Measurements from ENCODE around the gene FAM110A. TPM values are rescaled to one million over a fixed set of nuclear protein-coding genes. Genes with fewer than 3 reads are reported as not detected.

Gene FAM110A
- total RNA-seq, 4 donors from 2014 or later, result 2.9 to 5.2 (median 3.1) TPM

DNA sequence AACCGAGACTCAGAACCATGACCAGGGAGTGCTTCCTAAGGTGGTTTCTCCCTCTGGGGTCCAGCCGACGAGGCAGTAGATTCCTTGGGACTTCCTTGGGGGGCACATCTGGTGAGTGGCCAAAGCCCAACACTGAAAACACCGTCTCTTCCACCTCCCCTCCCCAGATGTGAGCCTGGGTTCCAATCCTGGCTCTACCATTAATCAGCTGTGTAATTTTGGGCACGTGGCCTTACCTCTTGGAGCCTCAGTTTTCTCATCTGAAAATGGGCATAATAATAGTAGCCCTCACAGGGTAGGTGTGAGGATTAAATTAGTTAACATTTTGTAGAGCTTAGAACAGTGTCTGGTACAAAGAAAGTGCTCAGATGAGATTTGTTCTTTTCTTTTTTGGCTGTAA, 5.5 kb downstream of the FAM110A start:
- TF ChIP-seq, protein P1, sequence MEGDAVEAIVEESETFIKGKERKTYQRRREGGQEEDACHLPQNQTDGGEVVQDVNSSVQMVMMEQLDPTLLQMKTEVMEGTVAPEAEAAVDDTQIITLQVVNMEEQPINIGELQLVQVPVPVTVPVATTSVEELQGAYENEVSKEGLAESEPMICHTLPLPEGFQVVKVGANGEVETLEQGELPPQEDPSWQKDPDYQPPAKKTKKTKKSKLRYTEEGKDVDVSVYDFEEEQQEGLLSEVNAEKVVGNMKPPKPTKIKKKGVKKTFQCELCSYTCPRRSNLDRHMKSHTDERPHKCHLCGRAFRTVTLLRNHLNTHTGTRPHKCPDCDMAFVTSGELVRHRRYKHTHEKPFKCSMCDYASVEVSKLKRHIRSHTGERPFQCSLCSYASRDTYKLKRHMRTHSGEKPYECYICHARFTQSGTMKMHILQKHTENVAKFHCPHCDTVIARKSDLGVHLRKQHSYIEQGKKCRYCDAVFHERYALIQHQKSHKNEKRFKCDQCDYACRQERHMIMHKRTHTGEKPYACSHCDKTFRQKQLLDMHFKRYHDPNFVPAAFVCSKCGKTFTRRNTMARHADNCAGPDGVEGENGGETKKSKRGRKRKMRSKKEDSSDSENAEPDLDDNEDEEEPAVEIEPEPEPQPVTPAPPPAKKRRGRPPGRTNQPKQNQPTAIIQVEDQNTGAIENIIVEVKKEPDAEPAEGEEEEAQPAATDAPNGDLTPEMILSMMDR (IDR thresholded peaks at IDR 0.05), result no peak
- DNase-seq (ENCODE audit: low spot score), result no peak
- ATAC-seq (ENCODE audit: low FRiP score), result no peak

DNA sequence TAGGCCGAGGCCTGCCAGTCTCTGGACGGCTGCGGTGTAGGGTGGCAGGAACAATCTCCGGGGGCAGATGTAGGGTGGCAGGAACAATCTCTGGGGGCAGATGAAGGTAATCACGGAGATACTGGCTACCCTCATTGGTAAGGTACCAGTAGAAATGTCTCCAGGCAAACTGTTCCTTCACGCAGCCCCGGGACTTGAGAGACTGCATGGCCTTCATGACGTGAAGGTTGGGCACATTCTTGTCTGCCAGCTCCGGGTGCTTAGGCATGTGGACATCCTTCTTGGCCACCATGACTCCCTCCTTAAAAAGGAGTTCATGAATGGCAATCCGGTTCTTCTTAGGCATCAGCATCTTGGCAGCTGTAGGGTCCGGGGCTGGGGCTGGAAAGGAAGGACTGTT, 6.1 kb downstream of the FAM110A start:
- TF ChIP-seq, protein P1 (IDR thresholded peaks at IDR 0.05), result no peak
- DNase-seq (ENCODE audit: low spot score), result no peak
- ATAC-seq (ENCODE audit: low FRiP score), result no peak

DNA sequence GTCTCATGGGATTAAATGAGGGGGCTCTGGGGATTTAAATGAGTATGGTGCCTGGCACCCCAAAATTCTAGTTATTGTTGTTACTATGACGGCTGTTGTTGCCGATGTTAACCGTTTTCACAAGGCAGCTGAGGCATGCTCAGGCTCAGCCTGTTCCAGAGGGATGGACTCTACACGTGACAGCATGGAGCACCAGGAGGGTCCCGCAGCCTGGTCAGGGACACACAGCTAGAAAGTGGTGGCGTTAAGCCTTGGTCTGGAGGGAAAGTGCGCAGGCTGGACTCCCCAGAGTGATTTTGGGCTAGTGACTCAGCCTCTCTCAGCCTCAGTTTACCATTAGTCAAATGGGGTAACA, 7.0 kb downstream of the FAM110A start:
- TF ChIP-seq, protein P1 (IDR thresholded peaks at IDR 0.05), result no peak
- ATAC-seq (ENCODE audit: low FRiP score) (no peak), DNase-seq (ENCODE audit: low spot score) (no peak)

DNA sequence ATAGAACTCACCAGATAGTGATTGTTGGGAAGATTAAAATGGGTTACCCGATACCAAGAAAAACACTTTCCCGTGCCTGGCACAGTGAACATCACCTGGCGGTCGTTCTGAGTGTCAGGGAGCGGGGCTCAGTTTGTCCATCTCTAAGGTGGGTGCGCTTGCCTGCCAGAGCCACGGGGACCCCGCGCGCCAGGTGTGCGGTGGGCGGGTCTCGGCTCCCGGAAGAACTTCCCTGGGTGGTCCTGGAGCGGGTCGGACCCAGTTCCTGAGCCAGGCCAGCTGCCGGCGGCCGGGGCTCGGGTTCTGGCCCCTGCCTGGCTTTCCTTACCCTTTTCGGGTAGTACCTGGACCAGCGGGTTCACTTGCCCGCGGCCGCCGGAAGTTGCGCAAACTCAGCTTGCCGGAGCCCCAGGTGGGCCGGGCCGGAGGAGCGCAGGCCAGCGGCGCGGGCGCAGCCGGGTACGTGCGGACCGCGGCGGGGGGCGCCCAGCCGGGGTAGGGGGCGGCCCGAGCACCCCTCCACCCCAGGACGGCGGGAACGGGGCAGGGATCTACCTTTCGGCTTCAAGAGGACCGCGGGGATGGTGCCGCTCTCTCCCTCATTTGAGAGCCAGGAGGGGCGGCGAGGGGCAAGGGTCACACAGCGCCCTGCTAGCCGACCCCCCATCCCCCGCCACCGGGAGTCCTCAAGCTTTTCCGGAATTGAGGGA, 7.5 kb downstream of the FAM110A start:
- no peak for ATAC-seq (ENCODE audit: low FRiP score)
- TF ChIP-seq, protein P1 (IDR thresholded peaks at IDR 0.05), result no peak

DNA sequence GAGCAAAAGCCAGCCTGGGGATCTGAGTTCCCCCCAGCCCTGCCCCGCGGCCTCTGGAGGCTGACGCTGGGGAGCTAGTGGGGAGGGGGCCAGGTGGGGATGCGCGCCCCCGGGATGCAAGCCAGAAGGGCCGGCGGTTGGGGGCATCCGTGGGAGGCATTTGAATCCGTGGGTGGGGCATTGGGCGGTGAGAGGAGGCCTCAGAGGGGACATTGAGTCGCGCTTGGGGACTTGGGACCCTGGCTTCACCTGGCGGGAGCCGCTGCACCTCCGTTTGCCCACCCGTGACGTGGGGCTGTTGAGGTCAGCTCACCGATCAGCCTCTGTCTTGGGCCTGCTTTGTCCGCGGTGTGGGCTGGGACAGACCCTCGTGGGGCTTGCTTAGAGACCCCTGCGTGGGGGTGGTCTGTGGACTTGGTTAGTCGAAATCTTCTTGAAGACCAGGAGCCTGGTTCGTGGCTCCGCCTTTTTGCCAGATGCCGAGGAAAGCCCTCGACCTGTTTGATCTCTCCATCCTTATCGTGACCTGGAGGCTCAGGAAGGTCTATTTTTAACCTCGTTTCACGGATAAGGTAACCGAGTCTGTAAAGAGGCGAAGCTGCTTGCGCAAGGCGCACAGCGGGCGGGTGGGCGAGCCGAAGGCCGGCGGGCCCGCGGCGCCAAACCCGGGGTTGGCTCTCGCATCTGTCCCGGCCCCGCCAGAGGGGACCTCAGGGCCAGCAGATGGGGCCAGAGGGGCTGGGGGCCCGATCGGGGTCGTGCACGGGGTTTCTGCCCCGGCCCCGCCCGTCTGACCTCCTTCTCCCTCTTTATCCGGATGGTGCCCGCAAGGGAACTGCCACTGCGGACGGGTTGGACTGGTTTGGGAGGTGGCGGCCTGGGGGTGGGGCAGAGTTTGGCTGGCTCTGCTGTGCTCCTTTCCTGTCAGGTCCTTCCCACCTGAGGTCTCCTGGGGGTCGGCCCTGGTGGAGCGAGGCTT, 8.3 kb downstream of the FAM110A start:
- DNase-seq (ENCODE audit: low spot score) (no peak), ATAC-seq (ENCODE audit: low FRiP score) (no peak)
- TF ChIP-seq, protein P1 (IDR thresholded peaks at IDR 0.05), result no peak

More for the DNA sequence above, 7.5 kb downstream of the FAM110A start:
- DNase-seq (ENCODE audit: low spot score), result no peak

DNA sequence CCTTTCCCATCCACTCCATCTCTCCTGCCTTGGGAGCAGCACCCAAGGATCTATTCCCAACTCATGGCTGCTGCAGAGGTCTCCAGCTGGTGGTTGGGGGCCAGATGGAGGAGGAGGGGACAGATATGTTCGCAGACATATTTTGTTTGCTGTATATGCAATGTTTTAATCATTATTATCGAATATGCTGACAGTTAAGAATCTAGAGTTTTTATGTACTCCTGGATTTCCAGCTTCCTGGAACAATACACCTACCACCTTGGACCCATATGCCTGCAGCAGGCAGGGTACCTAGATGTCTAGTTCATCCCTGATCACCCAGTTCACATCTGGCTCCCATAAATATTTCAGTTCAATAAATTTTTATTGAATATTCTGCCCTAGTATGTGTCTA, 9.0 kb downstream of the FAM110A start:
- TF ChIP-seq, protein P1 (IDR thresholded peaks at IDR 0.05), result no peak
- no peak for DNase-seq (ENCODE audit: low spot score)
- ATAC-seq (ENCODE audit: low FRiP score), result no peak
